Activated CD8-positive, alpha-beta memory T cell treated with anti-CD3 and anti-CD28 coated beads for 24 hours (primary cell): ENCODE measurements around the gene YWHAB.
"Not testable (repeated sequence)": the region's sequence is repeated elsewhere in the genome, so short reads cannot be mapped to it uniquely, and the experiment has no call there.

Experiments used
- DNase-seq: peaks from one replicate; pipeline ENCODE4 v3.0.0-alpha.2; 2020

YWHAB gene

DNA sequence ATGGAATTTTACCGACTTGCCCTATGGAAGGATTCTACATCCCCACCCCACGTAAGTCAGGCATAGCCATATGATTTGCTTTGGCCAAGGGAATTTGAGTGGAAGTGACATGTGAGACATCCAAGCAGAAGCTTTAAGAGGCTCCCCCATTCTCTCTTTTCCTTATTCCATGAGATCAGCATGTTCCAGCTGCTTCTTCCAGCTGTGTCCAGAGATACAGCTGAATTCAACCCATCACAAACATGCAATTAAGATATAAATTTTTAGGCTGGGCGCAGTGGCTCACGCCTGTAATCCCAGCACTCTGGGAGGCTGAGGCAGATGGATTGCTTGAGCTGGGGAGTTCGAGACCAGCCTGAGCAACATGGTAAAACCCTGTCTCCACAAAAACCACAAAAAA lies 16.0 kb upstream of the YWHAB start:
- no peak for DNase-seq

- not testable (repeated sequence) for DNase-seq
Observed at GRCh38 chr20:44882360-44882759, 3.1 kb upstream of the YWHAB start.

DNA sequence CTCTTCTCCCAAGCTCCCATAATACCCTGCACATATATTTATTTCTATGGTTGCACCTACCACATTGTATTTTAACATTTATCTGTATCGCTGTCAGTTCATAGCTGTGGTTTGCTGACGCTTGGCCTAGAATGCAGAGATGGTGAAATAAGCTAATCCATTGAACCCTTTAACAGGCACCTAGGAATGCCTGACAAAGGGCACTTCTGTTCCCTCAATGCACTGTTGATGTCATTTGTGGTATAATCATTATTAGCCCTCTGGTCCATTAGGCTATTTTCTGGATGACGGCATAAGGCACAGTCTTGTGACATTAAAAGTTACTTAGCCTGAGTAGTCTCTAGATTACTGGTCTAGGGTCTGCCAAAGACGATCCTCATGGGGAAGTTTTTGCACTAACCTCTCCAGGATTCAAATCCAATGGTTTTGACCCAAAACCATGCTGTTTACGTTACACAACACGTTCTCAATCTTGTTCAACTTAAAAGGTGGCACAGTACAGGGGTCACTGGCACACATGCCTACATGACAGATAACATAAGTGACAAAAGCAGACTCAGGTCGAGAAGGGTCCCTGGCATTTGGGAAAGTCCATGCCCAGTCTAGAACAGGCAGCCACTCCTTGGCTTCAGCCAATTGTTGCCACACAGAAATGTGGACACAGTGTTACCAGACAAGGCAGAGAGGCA lies 2.1 kb upstream of the YWHAB start:
- no peak for DNase-seq

- DNase-seq = no peak
Observed at GRCh38 chr20:44884907-44885391, 556 bp upstream of the YWHAB start.

DNA sequence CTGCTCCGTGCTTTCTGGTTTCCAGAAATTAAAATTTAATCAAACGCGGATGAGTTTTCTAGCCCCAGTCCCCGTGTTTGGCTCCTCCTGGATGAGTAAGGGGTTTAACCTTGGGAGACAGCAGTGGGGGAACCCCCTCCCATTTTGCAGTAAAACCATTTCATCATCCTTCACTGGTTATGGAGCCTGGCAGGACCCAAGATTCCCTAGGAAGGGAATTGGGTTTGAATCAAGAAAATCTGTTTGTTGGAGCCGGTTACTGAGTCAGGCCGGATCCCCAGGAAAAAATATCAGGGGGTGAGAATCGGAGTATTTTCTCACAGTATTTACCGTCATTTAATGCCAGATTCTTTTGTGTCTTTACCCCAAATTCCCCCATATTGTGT lies 754 bp downstream of the YWHAB start:
- no peak for DNase-seq

- DNase-seq = no peak
Observed at GRCh38 chr20:44886828-44887227, 1.3 kb downstream of the YWHAB start.

- no peak for DNase-seq
Observed at GRCh38 chr20:44887466-44887865, 2.0 kb downstream of the YWHAB start.

- no peak for DNase-seq
Observed at GRCh38 chr20:44888226-44889103, 3.0 kb downstream of the YWHAB start.

DNA sequence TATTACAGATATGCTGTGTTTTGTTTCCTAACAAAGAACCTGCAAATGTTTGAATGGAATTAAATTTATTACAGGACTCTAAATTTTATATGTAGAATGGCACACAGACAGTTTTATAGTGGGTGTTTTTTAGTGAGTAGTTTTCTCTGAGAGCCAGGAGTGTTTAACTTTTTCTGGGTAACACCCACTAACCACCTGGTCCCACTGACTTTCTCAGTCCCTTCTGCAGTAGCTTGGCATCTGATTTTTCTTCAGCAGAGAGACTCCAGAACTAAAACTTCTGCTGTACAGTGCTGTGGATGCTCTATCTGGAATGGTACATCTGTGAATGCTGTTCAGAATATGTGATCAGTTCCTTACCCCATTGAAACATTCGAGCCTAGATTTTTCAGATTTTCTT lies 6.3 kb downstream of the YWHAB start:
- DNase-seq = no peak

GRCh38 chr20:44894959-44895358 lies 9.5 kb downstream of the YWHAB start:
- no peak for DNase-seq

DNA sequence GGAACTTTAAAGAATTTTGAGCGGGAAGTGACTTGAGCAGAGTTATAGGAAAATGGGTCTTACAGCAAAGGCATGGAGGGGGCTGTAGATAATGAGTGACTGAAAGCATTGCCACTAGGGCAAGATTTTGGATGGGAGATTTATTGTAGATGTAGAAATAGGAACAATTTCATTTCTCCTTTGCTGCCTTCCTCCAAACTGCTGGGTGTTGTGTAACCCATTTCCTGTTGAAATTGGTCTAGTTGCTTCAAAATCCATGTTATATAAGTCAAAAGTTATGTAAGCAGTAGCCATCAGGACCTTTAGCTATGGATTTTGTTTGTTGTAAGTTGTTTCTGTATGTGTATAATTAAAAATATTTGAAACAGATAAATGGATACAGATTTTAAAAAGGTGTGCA lies 11.1 kb downstream of the YWHAB start:
- no peak for DNase-seq

GRCh38 chr20:44897133-44897532 lies 11.6 kb downstream of the YWHAB start:
- no peak for DNase-seq

DNA sequence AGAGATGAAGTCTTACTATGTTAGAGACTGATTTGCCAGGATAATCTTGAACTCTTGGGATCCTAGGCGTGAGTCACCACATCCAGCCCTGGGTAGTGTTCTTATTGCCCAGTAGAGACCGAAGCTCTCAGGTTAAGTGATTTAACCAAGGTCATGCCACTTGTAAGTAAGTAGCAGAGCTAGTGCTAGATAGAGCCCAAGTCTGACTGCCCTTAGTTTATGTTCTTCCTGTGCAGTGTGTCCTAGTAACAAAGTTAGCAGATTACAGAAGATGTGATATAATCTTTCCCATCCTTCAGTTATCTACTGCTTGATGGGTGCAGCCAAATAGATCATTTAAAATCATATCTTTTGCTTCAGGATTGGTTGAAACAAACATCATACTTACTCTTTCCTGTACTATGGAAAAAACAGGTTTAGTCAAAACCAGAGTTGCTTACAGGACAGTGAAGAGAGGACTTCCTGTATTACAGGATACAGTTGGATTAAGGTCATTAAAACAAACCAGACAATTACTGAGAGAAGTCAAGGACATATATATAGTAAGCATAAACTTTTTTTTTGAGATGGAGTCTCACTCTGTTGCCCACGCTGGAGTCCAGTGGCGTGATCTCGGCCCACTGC lies 14.8 kb downstream of the YWHAB start:
- DNase-seq = no peak

DNA sequence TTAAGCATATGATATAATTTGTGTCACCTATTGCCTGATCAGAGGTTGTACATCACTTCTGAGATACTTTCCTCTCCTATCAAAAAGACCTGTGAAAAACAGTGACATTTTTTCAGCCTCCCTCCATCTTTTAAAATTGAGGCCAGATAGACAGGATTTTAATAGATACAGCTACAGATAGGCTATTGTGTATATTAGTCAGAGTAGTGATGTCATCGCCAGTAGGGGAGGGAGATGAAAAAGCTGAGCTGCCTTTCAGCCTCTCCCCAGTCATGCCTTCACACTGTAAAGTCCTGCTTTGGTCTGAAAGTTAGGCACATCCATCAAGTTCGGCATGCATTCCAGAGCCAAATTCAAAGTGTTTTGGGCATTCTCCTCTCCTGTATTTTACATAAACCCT lies 16.5 kb downstream of the YWHAB start:
- DNase-seq = no peak

DNA sequence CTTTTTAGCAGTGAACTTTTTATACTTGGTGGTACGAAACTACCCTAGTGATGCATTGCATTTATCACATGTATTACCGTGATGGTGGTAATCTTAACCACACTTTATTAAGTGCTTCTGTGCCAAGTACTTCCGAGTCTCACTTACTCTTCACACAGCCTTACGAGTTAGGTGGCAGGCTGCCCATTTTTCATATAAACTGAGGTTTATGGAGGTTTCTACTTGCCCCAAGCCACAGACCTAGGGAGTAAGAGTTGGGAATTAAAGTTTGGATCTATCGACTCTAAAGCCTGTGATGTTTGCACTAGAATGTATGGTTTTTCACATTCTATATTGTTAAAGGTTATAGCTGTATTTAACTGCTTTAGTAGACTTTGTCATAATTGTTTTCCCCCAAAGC lies 18.9 kb downstream of the YWHAB start:
- DNase-seq = no peak

- no peak for DNase-seq
Observed at GRCh38 chr20:44908987-44909871, 23.7 kb downstream of the YWHAB start.

DNA sequence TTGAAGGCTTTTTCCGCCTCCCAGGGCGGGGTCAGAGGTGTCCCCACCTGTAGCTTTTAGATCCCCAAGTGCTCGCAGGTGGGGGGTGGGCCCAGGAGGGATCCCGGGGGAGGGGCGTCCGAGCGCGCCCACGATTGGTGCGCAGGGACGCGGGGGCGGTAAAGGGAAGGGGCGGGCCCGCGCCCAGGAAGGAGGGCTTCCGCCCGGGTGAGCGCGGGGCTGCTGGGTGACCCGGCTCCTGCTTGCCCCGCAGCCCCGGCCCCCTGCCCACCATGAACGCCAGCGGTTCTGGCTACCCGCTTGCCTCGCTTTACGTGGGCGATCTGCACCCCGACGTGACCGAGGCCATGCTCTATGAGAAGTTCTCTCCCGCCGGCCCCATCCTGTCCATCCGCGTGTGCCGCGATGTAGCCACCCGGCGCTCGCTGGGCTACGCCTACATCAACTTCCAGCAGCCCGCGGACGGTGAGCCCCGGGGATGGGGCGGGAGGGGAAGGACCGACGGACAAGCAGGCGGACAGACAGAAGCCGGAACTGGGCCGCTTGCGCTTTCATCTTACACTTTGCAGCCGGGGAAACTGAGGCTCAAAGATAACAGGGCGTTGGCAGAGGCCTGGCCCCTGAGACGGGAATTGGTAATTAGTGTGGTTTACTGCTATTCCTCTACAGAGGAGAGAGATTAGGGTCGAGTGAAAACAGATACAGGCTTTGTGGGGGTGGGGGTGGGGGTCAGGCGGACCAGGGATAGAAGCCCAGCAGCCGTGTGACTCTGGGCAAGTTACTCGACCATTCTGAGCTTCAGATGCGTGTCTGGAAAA lies 24.6 kb downstream of the YWHAB start, which contains the start of gene PABPC1L:
TSS of gene PABPC1L (plus strand) at position 189 of the 818 bp plus-strand sequence. CDS start at position 273, 84 bp downstream.
- peak; percentile 89 for DNase-seq

DNA sequence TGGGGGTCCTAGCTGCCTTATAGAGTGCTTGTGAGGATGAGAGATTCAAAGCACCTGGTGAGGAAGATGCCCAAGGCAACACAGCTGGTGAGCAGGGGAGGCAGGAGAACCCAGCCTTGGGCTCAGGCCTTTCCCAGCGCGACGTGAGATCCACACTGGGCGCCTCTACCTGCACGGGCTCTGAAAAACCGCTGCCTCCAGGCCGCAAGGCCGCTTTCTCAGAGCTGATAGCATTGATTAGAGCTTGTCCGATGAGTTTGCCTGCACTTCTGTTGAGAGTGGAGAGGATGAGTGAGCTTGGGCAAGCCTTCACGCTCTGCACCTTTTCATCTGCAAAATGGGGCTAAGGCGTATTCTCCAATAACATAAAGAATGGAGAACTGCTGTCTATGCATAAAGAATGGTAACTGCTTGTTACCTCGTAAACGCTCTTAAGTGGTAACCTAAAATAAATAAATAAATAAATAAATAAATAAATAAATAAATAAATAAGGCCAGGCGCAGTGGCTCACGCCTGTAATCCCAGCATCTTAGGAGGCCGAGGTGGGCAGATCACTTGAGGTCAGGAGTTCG lies 25.3 kb downstream of the YWHAB start:
- no peak for DNase-seq

DNA sequence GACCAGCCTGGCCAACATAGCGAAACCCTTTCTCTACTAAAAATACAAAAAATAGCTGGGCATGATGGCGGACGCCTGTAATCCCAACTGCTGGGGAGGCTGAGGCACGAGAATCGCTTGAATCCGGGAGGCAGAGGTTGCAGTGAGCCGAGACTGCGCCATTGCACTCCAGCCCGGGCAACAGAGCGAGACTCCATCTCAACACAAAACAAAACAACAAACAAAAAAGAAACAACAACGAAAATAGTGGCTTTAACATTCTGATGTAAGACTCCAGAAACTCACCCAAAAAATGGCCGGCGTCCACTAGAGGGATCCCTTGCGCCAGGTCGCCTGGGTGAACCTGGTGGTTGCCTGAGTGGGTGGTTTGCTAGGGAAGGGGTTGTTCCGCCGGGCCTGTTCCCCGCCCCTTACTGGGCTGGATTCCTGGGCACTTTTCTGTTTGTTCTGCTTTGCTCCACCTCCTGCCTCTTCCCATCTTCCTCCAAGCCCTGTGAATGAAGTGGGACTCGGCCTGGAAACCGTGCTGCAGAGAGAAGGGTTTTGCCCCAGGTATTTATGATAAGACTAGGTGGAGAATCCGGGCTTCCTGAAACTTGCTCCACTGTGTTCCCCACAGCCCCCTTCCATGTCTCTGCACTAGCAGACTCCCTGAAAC lies 25.9 kb downstream of the YWHAB start:
- DNase-seq = peak; percentile 71

GRCh38 chr20:44912189-44912588 lies 26.7 kb downstream of the YWHAB start:
- DNase-seq = no peak

DNA sequence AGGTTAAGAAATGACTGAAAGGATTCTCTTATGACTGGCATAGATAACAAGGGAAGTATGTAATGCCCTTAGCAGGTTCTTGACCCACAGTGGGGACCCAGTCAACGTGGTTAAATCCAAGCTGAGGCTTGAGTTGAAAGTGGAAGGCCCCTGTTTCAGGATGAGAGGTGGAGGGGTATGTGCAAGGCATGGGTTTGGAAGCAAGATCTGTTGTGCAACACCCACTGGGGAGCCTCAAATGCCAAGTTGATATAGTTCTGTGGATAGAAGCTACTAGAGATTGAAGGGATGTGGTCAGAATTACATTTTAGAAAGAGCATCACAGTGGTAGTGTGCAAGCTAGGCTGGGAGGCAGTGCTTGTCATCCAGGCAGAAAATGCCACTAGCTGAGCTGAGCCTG lies 29.4 kb downstream of the YWHAB start:
- no peak for DNase-seq
